MM.1S (cell line): ENCODE data around the gene ZFAND2B.

ENCODE experiments used
- DNase-seq: peaks from one replicate; pipeline ENCODE4 v3.0.0-alpha.2; 2015
- H2AFZ ChIP-seq: fragments of 300-600 bp; sonication (generic); 2 replicates; pipeline ENCODE4 v1.6.0; 2016; ENCODE audit warnings: antibody characterized with exemption, low read length
- H3F3A ChIP-seq: fragments of 300-600 bp; sonication (generic); 2 replicates; pipeline ENCODE4 v1.6.1; 2016; ENCODE audit warnings: mild to moderate bottlenecking, antibody characterized with exemption, low read length, moderate library complexity, mixed read lengths; ENCODE audit not compliant: insufficient read depth
- H3K27ac ChIP-seq: fragments of 300-600 bp; sonication (generic); 2 replicates; pipeline ENCODE4 v1.5.1; 2016; ENCODE audit warnings: mild to moderate bottlenecking, low read length
- H3K27me3 ChIP-seq: fragments of 300-600 bp; sonication (generic); replicated peaks from 2 replicates; pipeline ENCODE4 v1.6.0; 2016; ENCODE audit warnings: low read length; ENCODE audit not compliant: insufficient read depth
- H3K36me3 ChIP-seq: fragments of 300-600 bp; sonication (generic); replicated peaks from 2 replicates; pipeline ENCODE4 v1.6.1; 2016; ENCODE audit warnings: mild to moderate bottlenecking, low read length, mixed read lengths; ENCODE audit not compliant: insufficient read depth
- H3K4me1 ChIP-seq: fragments of 300-600 bp; sonication (generic); 2 replicates; pipeline ENCODE4 v1.6.1; 2016; ENCODE audit warnings: low read length, mixed read lengths
- H3K4me2 ChIP-seq: fragments of 300-600 bp; sonication (generic); 2 replicates; pipeline ENCODE4 v1.6.0; 2016; ENCODE audit warnings: low read depth, low read length
- H3K4me3 ChIP-seq: fragments of 300-600 bp; sonication (generic); 2 replicates; pipeline ENCODE4 v1.5.1; 2016; ENCODE audit warnings: low read length, mixed read lengths
- H3K79me2 ChIP-seq: fragments of 300-600 bp; sonication (generic); 2 replicates; pipeline ENCODE4 v1.6.1; 2016; ENCODE audit warnings: mixed run types, low read length, mixed read lengths
- H3K9ac ChIP-seq: fragments of 300-600 bp; sonication (generic); 2 replicates; pipeline ENCODE4 v1.6.1; 2016; ENCODE audit warnings: low read length, mixed read lengths
- H3K9me2 ChIP-seq: fragments of 300-600 bp; sonication (generic); replicated peaks from 2 replicates; pipeline ENCODE4 v1.6.1; 2016; ENCODE audit warnings: mild to moderate bottlenecking, low read length, mixed read lengths; ENCODE audit not compliant: insufficient read depth
- H3K9me3 ChIP-seq: fragments of 300-600 bp; sonication (generic); replicated peaks from 2 replicates; pipeline ENCODE4 v1.6.1; 2016; ENCODE audit warnings: mild to moderate bottlenecking, low read length, mixed read lengths; ENCODE audit not compliant: insufficient read depth
- H4K20me1 ChIP-seq: fragments of 300-600 bp; sonication (generic); 2 replicates; pipeline ENCODE4 v1.6.1; 2016; ENCODE audit warnings: mild to moderate bottlenecking, low read length, moderate library complexity, mixed read lengths; ENCODE audit not compliant: insufficient read depth
- CTCF ChIP-seq: fragments of 300-600 bp; sonication (generic); IDR thresholded peaks from 2 replicates; pipeline ENCODE4 v1.5.1; 2016; ENCODE audit warnings: antibody characterized with exemption, low read length, mixed read lengths
- EZH2 ChIP-seq: fragments of 300-600 bp; sonication (generic); optimal IDR thresholded peaks from 2 replicates; pipeline ENCODE3; 2017; ENCODE audit warnings: low read depth, mild to moderate bottlenecking, antibody characterized with exemption, low read length, mixed read lengths
- EZH2phosphoT487 ChIP-seq: fragments of 300-600 bp; sonication (generic); IDR thresholded peaks from 2 replicates; pipeline ENCODE4 v1.6.1; 2018; ENCODE audit warnings: antibody characterized with exemption, low read length

The ZFAND2B gene

GRCh38 chr2:219215871-219216534 lies 9.4 kb downstream of the ZFAND2B start:
- no peak overlapping the region for H3K4me2 ChIP-seq
- H3K4me1 ChIP-seq: peaks cover 13% of the 10 kb centered on the region
- no peaks in the 10 kb centered on the region for H3K9me3 ChIP-seq
- no peak overlapping the region for H2AFZ ChIP-seq
- peaks cover 6% of the 10 kb centered on the region; the same call in 1 of the 2 replicates for H3K79me2 ChIP-seq
- H3K4me3 ChIP-seq: no peak overlapping the region
- TF ChIP-seq EZH2phosphoT487 (no peak), EZH2 (no peak), CTCF (no peak)
- no peak overlapping the region for H3K9ac ChIP-seq
- no peak overlapping the region for H3K27ac ChIP-seq
- no peak for DNase-seq
- no peaks in the 10 kb centered on the region for H3K27me3 ChIP-seq
- no peaks in the 10 kb centered on the region for H3K36me3 ChIP-seq
- no peaks in the 10 kb centered on the region for H3K9me2 ChIP-seq
- peaks cover 17% of the 10 kb centered on the region; the same call in 1 of the 2 replicates for H3F3A ChIP-seq
- H4K20me1 ChIP-seq: no peaks in the 10 kb centered on the region

GRCh38 chr2:219216535-219216915 lies 9.9 kb downstream of the ZFAND2B start:
- Histone ChIP-seq H3K9ac (no peak overlapping the region), H3K27me3 (no peaks in the 10 kb centered on the region), H3F3A (peaks cover 17% of the 10 kb centered on the region; the same call in 1 of the 2 replicates), H3K79me2 (peaks cover 6% of the 10 kb centered on the region; the same call in 1 of the 2 replicates), H3K27ac (no peak overlapping the region), H4K20me1 (no peaks in the 10 kb centered on the region), H3K9me3 (no peaks in the 10 kb centered on the region), H3K4me1 (peaks cover 13% of the 10 kb centered on the region), H2AFZ (no peak overlapping the region), H3K9me2 (no peaks in the 10 kb centered on the region), H3K4me3 (no peak overlapping the region), H3K36me3 (no peaks in the 10 kb centered on the region), H3K4me2 (no peak overlapping the region)
- DNase-seq: no peak
- TF ChIP-seq EZH2phosphoT487: no peak
- TF ChIP-seq CTCF: no peak
- TF ChIP-seq EZH2: no peak

- H3K27ac ChIP-seq: peak overlapping the region; percentile 59; the same call in 1 of the 2 replicates
- peak overlapping the region; percentile 76 for H3K4me3 ChIP-seq
- H3K4me1 ChIP-seq: peaks cover 13% of the 10 kb centered on the region
- H3K9me3 ChIP-seq: no peaks in the 10 kb centered on the region
- peaks cover 6% of the 10 kb centered on the region; the same call in 1 of the 2 replicates for H3K79me2 ChIP-seq
- peaks cover 17% of the 10 kb centered on the region; the same call in 1 of the 2 replicates for H3F3A ChIP-seq
- no peaks in the 10 kb centered on the region for H3K9me2 ChIP-seq
- DNase-seq: peak; percentile 40
- H3K27me3 ChIP-seq: no peaks in the 10 kb centered on the region
- peak overlapping the region; percentile 67 for H3K9ac ChIP-seq
- TF ChIP-seq CTCF: no peak
- no peak for TF ChIP-seq EZH2phosphoT487
- no peak for TF ChIP-seq EZH2
- no peaks in the 10 kb centered on the region for H3K36me3 ChIP-seq
- peak overlapping the region; percentile 99 for H3K4me2 ChIP-seq
- H2AFZ ChIP-seq: peak overlapping the region; percentile 78
- no peaks in the 10 kb centered on the region for H4K20me1 ChIP-seq
Observed at GRCh38 chr2:219218217-219218731, 11.7 kb downstream of the ZFAND2B start.
